ENCODE results near the gene SMIM1. TPM values are rescaled to one million over a fixed set of nuclear protein-coding genes. Genes with fewer than 3 reads are reported as not detected.

Gene SMIM1
- total RNA-seq, 1 experiment from 2014 or later: 2.7 TPM

DNA sequence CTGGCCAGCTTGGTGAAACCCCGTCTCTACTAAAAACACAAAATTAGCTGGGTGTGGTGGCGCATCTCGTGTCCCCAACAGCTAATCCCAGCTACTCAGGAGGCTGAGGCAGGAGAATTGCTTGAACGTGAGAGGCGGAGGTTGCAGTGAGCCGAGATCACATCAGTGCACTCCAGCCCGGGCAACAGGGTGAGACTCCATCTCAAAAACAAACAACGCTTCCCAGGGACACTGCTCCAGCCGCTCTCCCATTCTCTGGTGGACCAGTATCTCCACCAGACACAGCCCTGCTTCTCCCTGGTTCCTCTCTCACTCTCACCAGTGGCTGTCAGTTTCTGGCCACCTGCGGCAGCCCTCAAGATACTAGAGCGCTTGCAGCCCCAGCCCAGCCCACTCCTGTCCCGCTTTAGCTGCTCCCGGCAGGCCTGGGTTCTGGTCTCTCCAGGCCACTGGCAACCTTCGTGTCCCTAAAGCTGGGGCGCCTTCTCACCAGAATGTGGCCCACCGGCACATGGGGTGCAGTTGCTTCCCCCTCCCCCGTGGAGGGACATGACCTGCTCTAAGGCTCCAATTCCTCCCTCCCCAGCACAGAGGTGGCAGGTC is 44.7 kb downstream of the SMIM1 start:
- Mint-ChIP-seq H3K4me3 (ENCODE audit: low read depth, unreplicated experiment) (no peak overlapping the region), H3K27me3 (ENCODE audit: unreplicated experiment) (no peaks in the 10 kb centered on the region), H3K9me3 (ENCODE audit: low read depth, unreplicated experiment) (no peaks in the 10 kb centered on the region), H3K27ac (ENCODE audit: unreplicated experiment) (no peak overlapping the region), H3K4me1 (ENCODE audit: low read depth, unreplicated experiment) (no peaks in the 10 kb centered on the region), H3K36me3 (ENCODE audit: insufficient read depth, unreplicated experiment) (peaks cover 5% of the 10 kb centered on the region)
- no peak for DNase-seq
- intact Hi-C loops (cut with micrococcal nuclease; ENCODE audit: unreplicated experiment): no loop called here
- no peak for TF ChIP-seq CTCF (IDR thresholded peaks at IDR 0.05; ENCODE audit: unreplicated experiment)
- BruUV-seq (replicated peaks): no TSS peak
- CTCF ChIA-PET: no interaction called here

DNA sequence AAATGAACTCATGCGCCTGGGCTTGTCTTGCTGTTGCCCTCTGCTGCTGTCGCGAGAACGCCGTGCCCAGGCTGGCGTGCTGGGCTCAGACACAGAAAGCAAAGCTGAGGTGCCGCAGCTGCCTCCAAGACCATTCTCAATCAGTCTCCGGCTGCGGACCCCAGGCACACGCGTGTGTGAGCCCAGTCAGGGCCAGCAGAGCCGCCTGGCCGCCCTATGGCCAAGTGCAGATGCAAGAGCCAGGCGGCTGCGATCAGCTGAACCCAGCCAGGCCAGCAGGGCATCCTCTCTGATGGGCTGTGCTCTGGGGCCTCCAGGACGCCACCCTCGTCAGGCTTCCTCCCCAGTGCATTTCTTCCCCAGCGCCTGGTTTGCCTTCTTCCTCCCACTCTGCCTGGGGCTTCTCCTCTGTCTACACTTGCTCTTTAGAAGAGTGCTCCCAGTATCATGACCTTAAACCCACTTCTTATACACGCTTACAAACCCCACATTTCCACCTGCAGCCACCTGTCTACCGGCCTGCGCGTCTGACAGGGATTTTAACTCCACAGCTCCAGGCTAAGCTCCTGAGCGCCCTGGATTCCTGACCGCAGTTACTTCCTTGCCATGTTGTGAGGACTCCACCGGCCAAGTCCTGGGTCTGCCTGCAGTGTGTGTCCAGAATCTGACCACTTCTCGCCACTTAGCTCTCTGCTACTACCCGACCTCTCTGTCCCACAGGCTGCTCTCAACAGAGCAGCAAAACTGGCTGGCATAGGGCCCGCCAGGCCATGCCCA is 45.5 kb downstream of the SMIM1 start:
- intact Hi-C loops (cut with micrococcal nuclease; ENCODE audit: unreplicated experiment): no loop called here
- Mint-ChIP-seq H3K27ac (ENCODE audit: unreplicated experiment) (peak overlapping the region; percentile 36), H3K27me3 (ENCODE audit: unreplicated experiment) (no peaks in the 10 kb centered on the region), H3K9me3 (ENCODE audit: low read depth, unreplicated experiment) (no peaks in the 10 kb centered on the region), H3K4me3 (ENCODE audit: low read depth, unreplicated experiment) (no peak overlapping the region), H3K4me1 (ENCODE audit: low read depth, unreplicated experiment) (no peaks in the 10 kb centered on the region), H3K36me3 (ENCODE audit: insufficient read depth, unreplicated experiment) (peaks cover 5% of the 10 kb centered on the region)
- CTCF ChIA-PET: no interaction called here
- TF ChIP-seq CTCF (IDR thresholded peaks at IDR 0.05; ENCODE audit: unreplicated experiment): no peak
- no peak for DNase-seq
- no TSS peak for BruUV-seq (replicated peaks)

- intact Hi-C loops (cut with micrococcal nuclease; ENCODE audit: unreplicated experiment): no loop called here
- no peak overlapping the region for H3K27ac Mint-ChIP-seq (ENCODE audit: unreplicated experiment)
- CTCF ChIA-PET: no interaction called here
- no peak for TF ChIP-seq CTCF (IDR thresholded peaks at IDR 0.05; ENCODE audit: unreplicated experiment)
- H3K4me1 Mint-ChIP-seq (ENCODE audit: low read depth, unreplicated experiment): no peaks in the 10 kb centered on the region
- no peak for DNase-seq
- no peaks in the 10 kb centered on the region for H3K9me3 Mint-ChIP-seq (ENCODE audit: low read depth, unreplicated experiment)
- peaks cover 15% of the 10 kb centered on the region for H3K36me3 Mint-ChIP-seq (ENCODE audit: insufficient read depth, unreplicated experiment)
- H3K27me3 Mint-ChIP-seq (ENCODE audit: unreplicated experiment): no peaks in the 10 kb centered on the region
- no peak overlapping the region for H3K4me3 Mint-ChIP-seq (ENCODE audit: low read depth, unreplicated experiment)
- no TSS peak for BruUV-seq (replicated peaks)
Observed at GRCh38 chr1:3819771-3820200, 47.2 kb downstream of the SMIM1 start.

DNA sequence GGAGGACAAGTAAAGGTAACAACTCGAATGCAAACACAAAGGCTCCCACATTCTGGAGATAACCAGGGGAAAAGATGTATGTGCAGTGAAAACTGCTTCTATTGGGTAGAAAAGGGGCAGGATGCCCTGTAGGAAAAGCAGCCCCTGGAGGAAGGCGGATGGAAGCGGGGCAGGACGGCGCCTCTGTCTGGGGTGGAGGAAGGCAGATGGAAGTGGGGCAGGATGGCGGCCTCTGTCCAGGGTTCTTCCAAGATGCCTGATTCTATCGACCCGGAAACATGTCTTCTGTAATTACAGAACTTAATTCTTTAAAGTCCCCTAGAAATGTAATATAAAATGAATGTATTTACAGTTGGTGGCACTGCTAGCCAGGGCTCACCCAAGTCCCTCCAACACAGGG is 47.8 kb downstream of the SMIM1 start:
- Mint-ChIP-seq H3K4me1 (ENCODE audit: low read depth, unreplicated experiment) (no peaks in the 10 kb centered on the region), H3K27ac (ENCODE audit: unreplicated experiment) (no peak overlapping the region), H3K27me3 (ENCODE audit: unreplicated experiment) (no peaks in the 10 kb centered on the region), H3K9me3 (ENCODE audit: low read depth, unreplicated experiment) (no peaks in the 10 kb centered on the region), H3K36me3 (ENCODE audit: insufficient read depth, unreplicated experiment) (peaks cover 15% of the 10 kb centered on the region), H3K4me3 (ENCODE audit: low read depth, unreplicated experiment) (no peak overlapping the region)
- BruUV-seq (replicated peaks): no TSS peak
- no peak for DNase-seq
- intact Hi-C loops (cut with micrococcal nuclease; ENCODE audit: unreplicated experiment): no loop called here
- CTCF ChIA-PET: no interaction called here
- TF ChIP-seq CTCF (IDR thresholded peaks at IDR 0.05; ENCODE audit: unreplicated experiment): no peak
